Mesenchymal stem cell (in vitro differentiated cells and primary cell): Measurements from ENCODE around the gene ARL6IP1.

ENCODE experiments used
- DNase-seq: peaks from one replicate; pipeline ENCODE4 v3.0.0-alpha.2; 2013
- H2AFZ ChIP-seq: one replicate; pipeline ENCODE4 v1.6.1; 2013; ENCODE audit warnings: low read depth, mild to moderate bottlenecking, control low read depth, inconsistent platforms, low read length, moderate library complexity
- H2AK5ac ChIP-seq: 2 replicates; pipeline ENCODE4 v1.6.1; 2013; ENCODE audit warnings: low read length, moderate library complexity, mild to moderate bottlenecking, inconsistent platforms; ENCODE audit not compliant: severe bottlenecking
- H2BK120ac ChIP-seq: one replicate; pipeline ENCODE4 v1.6.1; 2013; ENCODE audit warnings: low read depth, mild to moderate bottlenecking, inconsistent platforms, low read length, moderate library complexity
- H2BK12ac ChIP-seq, 2 experiments: one replicate each; pipeline ENCODE4 v1.6.1; 2013; ENCODE audit warnings: inconsistent platforms in 2 of 2, low read length in 2 of 2, mild to moderate bottlenecking in 2 of 2, moderate library complexity in 2 of 2, control low read depth in 1 of 2
- H2BK15ac ChIP-seq: one replicate; pipeline ENCODE4 v1.6.1; 2013; ENCODE audit warnings: mild to moderate bottlenecking, low read depth, inconsistent platforms; ENCODE audit not compliant: poor library complexity, severe bottlenecking
- H2BK5ac ChIP-seq: 2 replicates; pipeline ENCODE4 v1.6.1; 2013; ENCODE audit warnings: low read depth, mild to moderate bottlenecking, low read length, control low read depth, inconsistent platforms; ENCODE audit not compliant: poor library complexity, severe bottlenecking
- H3K14ac ChIP-seq, 2 experiments: one replicate each; pipeline ENCODE4 v1.6.1; 2013; ENCODE audit warnings: inconsistent platforms in 2 of 2, low read length in 2 of 2, control low read depth in 1 of 2, mild to moderate bottlenecking in 1 of 2, moderate library complexity in 1 of 2
- H3K18ac ChIP-seq, 2 experiments: one replicate each; pipeline ENCODE4 v1.6.1; 2013; ENCODE audit warnings: inconsistent platforms in 2 of 2, low read length in 2 of 2, control low read depth in 1 of 2, low read depth in 1 of 2, mild to moderate bottlenecking in 1 of 2
- H3K23ac ChIP-seq, 2 experiments: one replicate each; pipeline ENCODE4 v1.6.1; 2013; ENCODE audit warnings: inconsistent platforms in 2 of 2, low read length in 2 of 2, mild to moderate bottlenecking in 2 of 2, moderate library complexity in 2 of 2, control low read depth in 1 of 2
- H3K27ac ChIP-seq: 2 replicates; pipeline ENCODE4 v1.5.1; 2013; ENCODE audit warnings: mild to moderate bottlenecking, moderate library complexity, low read length, control low read depth, inconsistent platforms; ENCODE audit not compliant: poor library complexity, severe bottlenecking
- H3K27me3 ChIP-seq, 2 experiments: 2 replicates each; pipeline versions ENCODE4 v1.6.1 to v1.7.0; 2013; ENCODE audit warnings: low read length in 2 of 2, mild to moderate bottlenecking in 2 of 2, moderate library complexity in 2 of 2, control low read depth in 1 of 2, inconsistent platforms in 1 of 2; ENCODE audit not compliant: control insufficient read depth in 1 of 2, insufficient read depth in 1 of 2
- H3K36me3 ChIP-seq, 2 experiments: 2 replicates each; pipeline versions ENCODE4 v1.6.1 to v1.7.0; 2013; ENCODE audit warnings: low read length in 2 of 2, control low read depth in 1 of 2, inconsistent platforms in 1 of 2, low read depth in 1 of 2, mild to moderate bottlenecking in 1 of 2; ENCODE audit not compliant: insufficient read depth in 2 of 2, control insufficient read depth in 1 of 2
- H3K4ac ChIP-seq, 2 experiments: one replicate each; pipeline ENCODE4 v1.6.1; 2013; ENCODE audit warnings: inconsistent platforms in 2 of 2, low read length in 2 of 2, mild to moderate bottlenecking in 2 of 2, moderate library complexity in 2 of 2, control low read depth in 1 of 2, low read depth in 1 of 2
- H3K4me1 ChIP-seq: 2 replicates; pipeline ENCODE4 v1.6.1; 2013; ENCODE audit warnings: low read depth, low read length, control low read depth; ENCODE audit not compliant: control insufficient read depth, insufficient read depth
- H3K4me2 ChIP-seq: 2 replicates; pipeline ENCODE4 v1.6.1; 2013; ENCODE audit warnings: low read length, mild to moderate bottlenecking, inconsistent platforms; ENCODE audit not compliant: poor library complexity, severe bottlenecking
- H3K4me3 ChIP-seq, 2 experiments: 2 replicates each; pipeline versions ENCODE4 v1.5.1 to v1.7.0; 2013; ENCODE audit warnings: low read length in 2 of 2, mild to moderate bottlenecking in 2 of 2, control low read depth in 1 of 2, low read depth in 1 of 2; ENCODE audit not compliant: insufficient read depth in 1 of 2
- H3K79me1 ChIP-seq: replicated peaks from 2 replicates; pipeline ENCODE4 v1.6.1; 2013; ENCODE audit warnings: mild to moderate bottlenecking, control low read depth, low read length, inconsistent platforms; ENCODE audit not compliant: poor library complexity, severe bottlenecking
- H3K9ac ChIP-seq: 2 replicates; pipeline ENCODE4 v1.7.0; 2013; ENCODE audit warnings: mild to moderate bottlenecking, low read length, moderate library complexity
- H3K9me3 ChIP-seq: 2 replicates; pipeline ENCODE4 v1.7.0; 2013; ENCODE audit warnings: mild to moderate bottlenecking, low read length; ENCODE audit not compliant: control insufficient read depth
- H4K8ac ChIP-seq: one replicate; pipeline ENCODE4 v1.6.1; 2013; ENCODE audit warnings: inconsistent platforms, mild to moderate bottlenecking, low read length, moderate library complexity
- H4K91ac ChIP-seq: one replicate; pipeline ENCODE4 v1.6.1; 2013; ENCODE audit warnings: mild to moderate bottlenecking, low read length, inconsistent platforms
- WGBS: methylation state at CpG from one replicate; pipeline ENCODE4 v1.1.7; 2013; ENCODE audit warnings: mixed read lengths; 5-methylcytosine and 5-hydroxymethylcytosine counted together

ARL6IP1 gene

GRCh38 chr16:18804540-18804939, 3.2 kb upstream of the ARL6IP1 start:
- Histone ChIP-seq H3K9me3 (no peaks in the 10 kb centered on the region), H3K4ac (no peak overlapping the region), H3K27ac (peak overlapping the region; percentile 83), H3K79me1 (peaks cover 12% of the 10 kb centered on the region), H2AK5ac (no peak overlapping the region), H3K18ac (no peak overlapping the region), H2BK5ac (no peak overlapping the region), H3K36me3 (peaks cover 9 to 37% of the 10 kb centered on the region in 2 experiments), H2BK15ac (no peak overlapping the region), H4K91ac (no peak overlapping the region), H3K23ac (no peak overlapping the region), H2BK120ac (no peak overlapping the region), H2BK12ac (no peak overlapping the region), H2AFZ (no peak overlapping the region), H3K4me1 (peaks cover 7% of the 10 kb centered on the region), H3K4me2 (no peak overlapping the region), H3K27me3 (no peaks in the 10 kb centered on the region), H3K4me3 (peak overlapping the region in 1 of 2 experiments; percentile 21), H3K14ac (no peak overlapping the region), H3K9ac (peak overlapping the region; percentile 71), H4K8ac (no peak overlapping the region)
- DNase-seq = no peak
- WGBS = 40% methylated on average over 2 of the region's 3 CpGs

GRCh38 chr16:18803569-18804462, 2.5 kb upstream of the ARL6IP1 start:
- peaks cover 7% of the 10 kb centered on the region for H3K79me1 ChIP-seq
- H3K14ac ChIP-seq = no peak overlapping the region
- no peak overlapping the region for H2BK120ac ChIP-seq
- peak; percentile 59 for DNase-seq
- peak overlapping the region; percentile 71 for H3K9ac ChIP-seq
- H3K4me2 ChIP-seq = no peak overlapping the region
- no peak overlapping the region for H4K8ac ChIP-seq
- H3K36me3 ChIP-seq = peaks cover 4 to 30% of the 10 kb centered on the region in 2 experiments
- no peak overlapping the region for H2AFZ ChIP-seq
- peaks cover 7% of the 10 kb centered on the region for H3K4me1 ChIP-seq
- H3K27me3 ChIP-seq = no peaks in the 10 kb centered on the region
- no peak overlapping the region for H3K4ac ChIP-seq
- H3K27ac ChIP-seq = peak overlapping the region; percentile 66
- H3K9me3 ChIP-seq = no peaks in the 10 kb centered on the region
- no peak overlapping the region for H2BK5ac ChIP-seq
- peak overlapping the region in 1 of 2 experiments; percentile 21 for H3K4me3 ChIP-seq
- H3K23ac ChIP-seq = no peak overlapping the region
- no peak overlapping the region for H4K91ac ChIP-seq
- H2BK15ac ChIP-seq = no peak overlapping the region
- no peak overlapping the region for H2BK12ac ChIP-seq
- H2AK5ac ChIP-seq = peak overlapping the region; percentile 10
- H3K18ac ChIP-seq = peak overlapping the region in 1 of 2 experiments; percentile 49
- 75% methylated on average over 3 of the region's 5 CpGs for WGBS

GRCh38 chr16:18802767-18803343, 1.5 kb upstream of the ARL6IP1 start:
- H3K36me3 ChIP-seq = peaks cover 4 to 23% of the 10 kb centered on the region in 2 experiments
- no peak overlapping the region for H2BK15ac ChIP-seq

GRCh38 chr16:18800775-18801144, 589 bp downstream of the ARL6IP1 start:
- peak; percentile 44 for DNase-seq
- Histone ChIP-seq H2AFZ (peak overlapping the region; percentile 56), H4K91ac (peak overlapping the region; percentile 52), H3K4ac (peak overlapping the region in 1 of 2 experiments; percentile 90), H2BK15ac (no peak overlapping the region), H3K4me1 (peaks cover 7% of the 10 kb centered on the region), H2BK5ac (peak overlapping the region; percentile 20), H3K4me2 (peak overlapping the region; percentile 94), H3K18ac (peak overlapping the region; percentile 14 to 67), H2BK120ac (peak overlapping the region; percentile 62), H2AK5ac (no peak overlapping the region), H2BK12ac (no peak overlapping the region), H3K14ac (peak overlapping the region in 1 of 2 experiments; percentile 61), H3K36me3 (peaks cover 4 to 25% of the 10 kb centered on the region in 2 experiments), H3K9me3 (no peaks in the 10 kb centered on the region), H3K9ac (peak overlapping the region; percentile 96), H4K8ac (no peak overlapping the region), H3K27ac (peak overlapping the region; percentile 63), H3K79me1 (peaks cover 4% of the 10 kb centered on the region), H3K23ac (peak overlapping the region in 1 of 2 experiments; percentile 97), H3K27me3 (no peaks in the 10 kb centered on the region), H3K4me3 (peak overlapping the region; percentile 80 to 95)
- WGBS = under 1% methylated on average over 13 of the region's 15 CpGs

More at GRCh38 chr16:18802767-18803343, 1.5 kb upstream of the ARL6IP1 start:
- no peak for DNase-seq
- no peak overlapping the region for H3K4me2 ChIP-seq
- no peak overlapping the region for H2BK12ac ChIP-seq
- no peak overlapping the region for H3K14ac ChIP-seq
- 93% methylated on average over 7 of the region's 16 CpGs for WGBS
- no peak overlapping the region for H3K4ac ChIP-seq
- no peak overlapping the region for H4K8ac ChIP-seq
- no peak overlapping the region for H4K91ac ChIP-seq
- H3K27me3 ChIP-seq = no peaks in the 10 kb centered on the region
- no peak overlapping the region for H3K18ac ChIP-seq
- H3K23ac ChIP-seq = no peak overlapping the region
- H3K27ac ChIP-seq = no peak overlapping the region
- H2AFZ ChIP-seq = no peak overlapping the region
- peaks cover 7% of the 10 kb centered on the region for H3K4me1 ChIP-seq
- no peak overlapping the region for H3K9ac ChIP-seq
- H2BK5ac ChIP-seq = no peak overlapping the region
- H3K79me1 ChIP-seq = peaks cover 7% of the 10 kb centered on the region
- no peak overlapping the region for H2AK5ac ChIP-seq
- no peaks in the 10 kb centered on the region for H3K9me3 ChIP-seq
- no peak overlapping the region for H3K4me3 ChIP-seq
- peak overlapping the region; percentile 5 for H2BK120ac ChIP-seq
